ENCODE measurements around the gene HNF4A.

HNF4A gene

DNA sequence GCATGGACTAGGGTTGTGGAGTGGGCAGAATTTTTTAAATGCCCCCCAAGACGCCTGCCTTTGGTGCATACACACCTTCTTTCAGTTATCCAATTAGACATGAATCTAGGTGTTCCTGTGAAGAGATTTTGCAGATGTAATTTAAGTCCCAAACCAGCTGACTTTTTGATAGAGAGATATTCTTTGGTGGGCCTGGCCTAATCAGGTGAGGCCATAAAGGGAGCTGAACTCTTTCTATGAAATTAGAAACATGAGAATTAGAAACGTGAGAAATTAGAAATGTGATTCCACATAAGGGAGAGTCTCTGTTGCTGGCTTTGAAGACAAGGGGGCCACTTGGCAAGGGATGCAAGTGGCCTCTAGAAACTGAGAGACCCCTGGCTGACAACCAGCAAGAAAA lies 83.8 kb downstream of the HNF4A start:
- no peak for DNase-seq

DNA sequence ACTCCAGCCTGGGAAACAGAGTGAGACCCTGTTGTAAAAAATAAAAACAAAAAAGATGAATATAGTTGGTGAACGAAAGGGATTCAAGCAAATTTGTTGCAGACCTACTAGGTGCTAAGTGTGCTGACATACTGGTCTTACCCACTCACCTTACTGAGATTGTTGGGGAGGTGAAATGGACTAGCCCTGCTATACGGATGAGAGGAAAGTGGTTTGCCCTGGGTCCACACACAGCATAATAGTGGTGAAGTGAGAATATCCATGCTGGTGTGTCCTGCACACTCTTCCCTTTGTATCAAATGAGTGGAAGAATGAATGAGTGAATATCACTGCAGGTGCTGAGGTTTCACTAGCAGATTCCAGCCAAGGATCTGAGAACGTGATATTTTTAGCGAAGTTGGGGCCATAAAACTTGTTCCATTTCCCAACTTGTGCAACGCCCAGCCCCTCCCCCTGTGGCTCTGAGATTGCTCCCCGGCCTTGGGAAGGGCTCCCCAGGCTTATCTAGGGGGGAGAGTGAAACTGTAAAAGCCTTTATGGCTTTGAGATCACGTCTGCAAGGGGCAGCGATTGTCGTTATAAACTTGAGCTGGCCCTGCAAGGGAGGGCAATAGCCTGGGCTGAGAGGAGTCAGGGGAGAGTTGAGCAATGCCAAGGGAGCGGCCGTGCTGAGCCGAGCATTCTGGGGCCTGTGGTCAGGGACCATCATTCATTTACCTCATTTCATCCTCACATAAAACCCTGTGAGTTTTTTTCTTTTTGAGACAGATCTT lies 87.0 kb downstream of the HNF4A start:
- DNase-seq, result no peak

DNA sequence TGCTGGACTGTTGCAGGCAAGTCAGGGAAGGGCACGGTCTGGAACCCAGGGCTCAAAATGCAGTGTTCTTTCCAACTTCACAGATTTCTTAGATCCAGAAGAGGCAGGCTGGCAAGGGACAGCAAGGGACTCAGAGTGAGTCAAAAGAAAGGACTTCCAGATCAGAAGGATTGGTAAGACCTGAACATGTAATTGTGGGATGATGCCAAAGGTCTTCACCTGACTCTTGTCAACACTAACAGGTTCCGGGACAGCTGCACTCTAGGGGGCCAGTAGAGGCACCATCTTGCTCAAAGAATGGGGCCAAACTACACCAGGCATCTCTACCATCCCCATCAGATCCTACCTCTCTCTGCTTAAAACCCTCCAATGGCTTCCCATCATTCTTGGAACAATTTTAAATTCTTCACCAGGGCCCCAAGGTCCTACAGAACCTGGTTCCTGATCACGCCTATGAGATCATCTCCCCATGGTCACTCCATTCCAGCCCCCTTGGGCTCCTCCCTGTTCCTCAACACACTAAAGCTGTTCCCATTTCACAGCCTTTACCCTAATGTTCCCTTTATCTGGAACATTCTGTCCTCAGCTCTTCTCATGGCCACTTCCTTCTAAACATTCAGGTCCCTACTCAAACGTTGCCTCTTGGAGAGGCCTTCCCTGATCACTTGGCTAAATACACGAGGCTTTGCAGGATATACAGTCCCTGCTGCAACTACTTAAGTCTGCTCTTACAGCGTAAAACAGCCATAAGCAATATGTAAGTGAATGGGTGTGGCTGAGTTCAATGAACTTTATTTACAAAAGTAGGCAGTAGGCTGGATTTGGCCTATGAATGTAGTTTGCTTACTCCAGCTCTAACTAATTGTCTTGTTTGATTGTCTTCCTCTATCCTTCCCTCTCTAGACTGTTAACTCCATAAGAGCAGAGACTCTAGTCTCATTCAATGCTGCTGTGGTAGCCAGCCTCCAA lies 90.5 kb downstream of the HNF4A start:
- no peak for DNase-seq

DNA sequence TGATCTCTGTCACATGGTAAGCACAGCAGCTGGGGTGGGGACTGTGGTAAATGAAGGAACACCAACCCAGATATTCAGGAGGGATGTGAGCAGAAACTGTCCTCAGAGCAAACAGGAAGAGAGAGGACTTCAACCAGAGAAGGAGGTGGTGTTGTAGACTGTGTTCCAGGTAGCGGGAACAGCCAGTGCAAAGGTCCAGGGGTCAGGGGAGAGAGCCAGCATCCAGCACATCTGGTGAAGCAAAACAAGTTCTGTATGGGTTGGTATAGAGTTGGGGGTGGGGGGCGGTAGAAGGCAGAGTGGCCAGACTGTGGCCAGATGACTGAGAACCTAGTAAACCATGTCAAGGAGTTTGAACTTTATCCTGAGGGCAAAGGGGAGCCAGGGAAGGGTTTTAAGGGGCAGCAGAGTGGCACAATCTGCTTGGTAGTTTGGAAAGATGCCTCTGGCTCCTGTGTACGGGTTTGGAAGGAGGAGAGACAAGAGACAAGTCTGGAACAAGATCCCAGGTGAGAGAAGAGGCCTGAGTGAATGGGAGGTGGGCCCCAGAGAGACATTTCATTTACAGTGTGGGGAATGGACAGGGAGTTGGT lies 92.4 kb downstream of the HNF4A start:
- no peak for DNase-seq

DNA sequence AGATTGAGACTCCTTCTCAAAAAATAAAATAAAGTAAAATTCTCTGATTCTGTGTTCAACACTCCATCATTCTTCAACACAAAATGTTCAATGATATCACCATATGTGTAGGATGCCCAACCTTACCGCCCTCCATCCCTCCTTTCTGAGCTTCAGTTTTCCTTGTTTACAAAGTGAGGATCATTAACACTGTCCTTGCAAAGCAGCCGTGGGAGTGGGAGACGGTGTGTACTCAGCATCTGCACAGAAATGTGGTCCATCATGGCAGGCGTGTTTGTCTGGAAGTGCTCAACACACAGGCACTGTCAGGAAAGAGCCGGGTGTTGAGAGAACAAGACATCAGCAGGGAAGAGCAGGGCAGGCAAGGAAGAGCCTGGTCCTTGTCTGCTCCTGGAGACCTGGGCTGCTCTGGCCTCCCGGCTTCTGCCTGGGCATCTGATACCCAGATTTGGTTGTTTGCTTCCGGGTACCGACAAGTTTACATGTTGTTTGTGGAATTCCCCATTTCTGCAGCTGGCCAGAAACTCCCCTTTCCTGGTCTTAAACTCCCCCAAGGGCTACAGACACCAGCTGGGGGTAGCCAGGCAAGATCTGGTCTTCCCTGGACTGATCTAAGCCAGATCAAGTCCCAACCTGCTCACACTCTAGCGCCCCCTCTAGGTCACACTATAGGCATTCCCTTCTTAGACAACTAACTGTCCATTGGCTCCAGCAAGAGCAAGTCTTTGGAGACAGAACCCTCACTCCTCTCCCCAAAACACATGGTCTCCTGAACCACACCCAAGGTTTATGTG lies 93.5 kb downstream of the HNF4A start:
- no peak for DNase-seq

DNA sequence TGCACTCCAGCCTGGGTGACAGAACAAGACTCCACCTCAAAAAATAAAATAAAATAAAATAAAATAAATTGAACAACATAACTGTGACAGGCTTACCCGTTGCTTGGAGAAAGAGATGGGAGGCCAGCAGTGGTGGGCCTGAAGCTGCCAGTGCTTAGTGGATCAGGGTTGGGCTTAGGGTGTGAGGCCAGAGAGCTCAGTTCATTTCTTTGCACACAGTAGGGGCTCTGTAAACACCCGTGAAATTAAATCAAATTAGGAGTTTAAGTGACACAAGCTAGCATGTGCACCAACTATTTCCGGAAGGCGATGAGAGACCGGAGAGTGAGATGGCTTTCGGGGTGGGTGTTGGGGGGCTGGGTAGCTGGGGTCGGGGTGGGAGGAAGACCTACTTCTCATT lies 94.4 kb downstream of the HNF4A start:
- DNase-seq, result no peak

DNA sequence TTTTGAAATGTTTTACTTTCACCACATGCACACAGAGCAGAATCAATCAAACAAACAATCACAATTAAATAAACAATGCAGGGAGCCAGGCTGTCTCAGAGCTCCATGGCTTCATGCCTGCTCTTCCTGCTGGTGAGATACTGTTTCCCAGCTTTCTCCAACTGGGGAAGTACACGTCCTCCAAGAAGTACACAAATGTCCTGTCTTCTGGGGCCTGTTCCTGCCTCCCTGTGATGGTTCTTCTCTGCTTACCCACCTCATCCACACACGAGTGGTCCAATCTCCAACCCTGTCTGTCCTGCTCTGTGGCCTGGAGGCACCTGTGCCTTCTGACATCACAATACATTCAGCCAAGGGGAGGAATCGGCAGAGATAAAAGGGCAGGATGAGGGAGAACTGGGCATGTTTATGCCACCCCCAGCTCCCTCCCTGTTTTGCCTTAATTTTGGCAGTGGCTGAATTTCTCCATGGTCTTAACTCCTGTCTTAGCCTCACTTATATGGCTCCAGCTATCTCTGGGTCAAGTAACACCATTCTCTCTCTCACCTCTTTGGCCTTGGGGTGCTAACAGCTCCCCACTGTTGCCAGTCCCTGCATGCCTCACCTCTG lies 94.9 kb downstream of the HNF4A start:
- DNase-seq, result no peak

DNA sequence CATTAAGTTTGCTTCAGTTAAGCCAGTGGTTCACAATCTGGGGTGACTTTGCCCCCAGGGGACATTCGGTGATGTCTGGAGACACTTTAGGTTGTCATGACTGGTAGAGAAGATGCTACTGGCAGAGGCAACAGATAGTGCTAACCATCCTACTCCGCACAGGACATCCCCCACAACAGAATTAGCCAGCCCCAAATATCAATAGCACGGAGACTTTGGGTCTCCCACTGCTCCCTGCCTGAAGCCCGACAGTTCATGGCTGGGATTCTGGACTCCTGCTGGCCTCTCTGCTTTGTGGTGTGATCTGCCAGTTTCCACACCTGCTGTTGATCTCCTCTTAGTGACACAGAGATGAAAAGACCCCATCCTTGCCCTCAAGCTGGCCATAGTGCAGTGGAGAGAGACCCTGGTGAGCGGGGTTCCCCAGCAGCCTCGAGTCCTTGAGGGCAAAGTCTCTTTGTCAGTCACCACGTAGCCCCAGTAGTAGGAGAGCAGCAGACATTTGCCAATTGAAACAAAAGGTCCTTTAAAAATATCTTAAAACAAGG lies 95.5 kb downstream of the HNF4A start:
- DNase-seq, result no peak

DNA sequence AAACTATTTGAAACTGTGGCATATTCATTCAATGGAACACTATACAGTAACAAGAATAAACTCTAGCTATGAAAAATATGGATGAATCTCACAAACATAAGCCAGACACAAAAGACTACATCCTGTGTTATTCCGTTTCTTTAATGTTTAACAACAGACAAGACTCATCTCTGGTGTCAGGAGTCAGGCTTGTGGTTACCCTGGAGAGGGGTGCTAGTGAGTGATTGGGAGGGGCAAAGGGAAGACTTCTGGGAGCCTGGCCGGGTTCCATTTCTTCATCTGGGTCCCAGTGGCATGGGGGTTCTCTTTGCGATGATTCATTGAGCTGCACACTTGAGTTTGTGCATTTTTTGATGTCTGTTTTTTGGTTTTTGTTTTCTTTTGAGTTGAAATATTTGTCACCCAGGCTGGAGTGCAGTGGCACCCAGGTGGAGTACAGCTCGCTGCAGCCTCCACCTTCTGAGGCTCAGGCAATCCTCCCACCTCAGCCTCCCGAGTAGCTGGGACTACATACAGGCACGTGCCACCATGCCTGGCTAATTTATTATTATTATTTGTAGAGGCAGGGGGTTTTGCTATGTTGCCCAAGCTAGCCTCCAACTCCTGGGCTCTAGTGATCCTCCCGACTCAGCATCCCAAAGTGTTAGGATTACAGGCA lies 98.9 kb downstream of the HNF4A start:
- no peak for DNase-seq

DNA sequence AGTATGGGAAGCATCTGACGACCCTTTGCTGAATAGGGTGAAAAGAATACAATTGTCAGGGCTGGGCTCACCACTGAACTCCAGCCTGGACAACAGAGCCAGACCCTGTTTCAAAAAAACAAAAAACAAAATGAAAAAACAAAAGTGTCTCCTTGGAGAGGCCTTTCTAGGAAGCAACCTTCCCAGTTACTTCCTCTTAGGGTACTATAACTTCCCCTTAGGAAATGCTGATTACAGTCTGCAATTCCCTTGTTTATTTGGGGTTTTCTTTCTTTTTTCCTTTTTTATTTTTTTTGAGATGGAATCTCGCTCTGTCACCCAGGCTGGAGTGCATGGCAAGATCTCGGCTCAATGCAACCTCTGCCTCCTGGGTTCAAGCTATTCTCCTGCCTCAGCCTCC lies 99.6 kb downstream of the HNF4A start:
- DNase-seq, result no peak

DNA sequence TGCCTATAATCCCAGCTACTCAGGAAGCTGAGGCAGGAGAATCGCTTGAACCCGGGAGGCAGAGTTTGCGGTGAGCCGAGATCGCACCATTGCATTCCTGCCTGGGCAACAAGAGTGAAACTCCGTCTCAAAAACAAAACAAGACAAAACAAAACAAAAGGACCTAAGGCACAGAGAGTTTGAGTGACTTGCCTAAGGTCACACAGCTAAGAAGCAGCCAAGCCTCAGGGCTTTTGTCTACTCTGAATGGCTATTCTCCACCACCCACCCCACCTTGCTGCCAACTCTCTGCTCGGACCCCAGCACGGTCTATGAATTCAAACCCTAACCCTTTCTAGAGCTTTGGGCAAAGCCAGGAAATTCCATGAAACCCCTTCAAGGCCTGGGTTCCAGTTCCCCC lies 101.1 kb downstream of the HNF4A start:
- DNase-seq, result no peak

DNA sequence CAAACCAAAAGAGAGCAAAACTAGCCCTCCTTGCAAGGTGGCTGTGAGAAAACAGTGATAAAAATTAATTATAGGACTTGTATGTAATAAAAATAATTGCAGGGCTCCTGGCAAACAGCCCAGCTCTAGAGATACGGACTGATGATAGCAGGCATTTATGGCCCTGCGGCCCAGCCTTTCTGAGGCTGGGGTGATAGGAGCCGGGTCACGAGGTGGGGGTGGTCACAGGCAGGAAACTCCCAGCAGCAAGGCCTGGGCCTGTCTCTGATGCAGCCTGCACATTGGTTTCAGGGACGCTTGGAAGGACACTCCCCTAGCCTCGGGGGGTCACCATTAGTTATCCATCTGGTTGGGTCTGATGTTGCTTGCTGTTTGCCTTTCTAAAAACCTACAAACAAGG lies 101.5 kb downstream of the HNF4A start:
- no peak for DNase-seq

DNA sequence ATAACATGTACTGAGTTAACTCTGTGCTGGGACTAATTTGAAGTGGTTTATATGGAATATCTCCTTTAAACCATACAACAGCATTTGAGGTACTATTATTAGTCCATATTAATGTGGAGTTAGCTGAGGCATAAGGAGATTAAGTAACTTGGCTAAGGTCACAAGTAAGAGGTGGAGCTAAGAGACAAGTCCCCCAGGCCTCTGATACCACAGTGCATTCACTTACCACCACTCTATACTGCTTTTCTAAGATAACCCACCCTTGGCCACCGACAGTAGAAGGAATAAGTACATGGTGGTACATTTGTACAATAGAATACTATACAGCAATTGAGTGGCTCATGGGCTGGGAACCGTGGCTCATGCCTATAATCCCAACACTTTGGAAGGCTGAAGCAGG lies 103.8 kb downstream of the HNF4A start:
- DNase-seq, result no peak

DNA sequence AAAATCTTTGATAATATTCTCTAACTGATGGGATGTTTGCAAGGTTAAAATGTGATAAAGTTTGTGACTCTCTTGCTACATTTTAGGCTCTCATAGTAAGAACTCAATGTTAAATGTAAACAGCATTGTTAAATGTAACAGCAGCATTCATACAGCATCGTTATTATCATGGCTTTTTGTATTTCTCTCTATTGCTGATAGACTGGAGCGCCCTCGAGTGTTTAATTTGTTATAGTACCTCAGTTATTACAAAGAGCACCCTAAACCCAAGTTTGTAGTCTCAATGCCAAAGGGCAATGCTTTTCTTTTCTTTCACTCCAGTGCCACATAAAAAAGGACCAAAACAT lies 105.3 kb downstream of the HNF4A start:
- DNase-seq, result peak in 1 of 56 donors; percentile 2

DNA sequence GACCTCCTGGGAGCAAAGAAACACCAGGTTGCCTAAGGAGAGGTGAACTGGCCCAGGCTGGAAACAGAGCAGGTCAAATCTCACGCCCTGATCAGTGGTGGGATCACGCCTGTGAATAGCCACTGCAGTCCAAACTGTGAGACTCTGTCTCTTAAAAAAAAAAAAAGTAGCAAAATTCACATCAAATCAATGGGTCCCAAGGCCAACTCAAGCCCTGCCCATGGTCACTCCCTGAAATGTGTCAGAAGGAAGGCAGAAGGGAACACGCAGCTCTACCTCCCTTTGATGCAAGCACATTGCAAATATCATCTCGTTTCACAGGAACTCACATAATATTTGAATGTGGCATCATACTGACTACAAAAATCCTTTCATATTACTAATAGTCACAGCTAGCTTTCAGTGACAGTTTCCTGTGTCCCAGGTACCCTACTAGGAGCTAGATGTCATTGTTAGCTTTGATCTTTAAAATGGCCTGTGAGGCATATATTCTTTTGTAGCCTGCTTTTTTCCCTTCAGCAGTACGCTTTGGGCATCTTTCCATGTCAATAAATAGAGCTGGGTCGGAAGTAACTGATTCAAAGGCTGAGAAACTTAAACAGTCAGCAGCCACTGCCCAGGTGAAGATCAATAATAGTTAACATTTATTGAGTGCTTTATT lies 105.8 kb downstream of the HNF4A start:
- DNase-seq, result no peak

DNA sequence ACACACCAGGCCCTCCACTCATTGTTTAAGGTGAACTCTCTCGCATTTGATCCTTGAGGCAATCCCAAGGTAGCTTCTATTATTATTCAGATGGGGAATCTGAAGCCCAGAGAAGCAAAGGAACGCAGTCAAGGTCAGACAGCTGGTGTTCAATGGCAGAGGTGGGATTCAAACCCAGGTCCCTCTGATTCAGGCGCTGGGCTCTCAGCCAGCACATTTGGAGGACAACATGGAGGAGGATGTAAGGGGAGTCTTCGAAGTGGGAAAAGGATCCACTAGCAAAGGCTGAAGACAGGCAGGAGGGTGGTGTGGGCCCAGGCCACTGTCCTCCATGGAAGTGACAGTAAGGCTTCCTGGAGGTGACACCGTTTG lies 106.3 kb downstream of the HNF4A start:
- no peak for DNase-seq

DNA sequence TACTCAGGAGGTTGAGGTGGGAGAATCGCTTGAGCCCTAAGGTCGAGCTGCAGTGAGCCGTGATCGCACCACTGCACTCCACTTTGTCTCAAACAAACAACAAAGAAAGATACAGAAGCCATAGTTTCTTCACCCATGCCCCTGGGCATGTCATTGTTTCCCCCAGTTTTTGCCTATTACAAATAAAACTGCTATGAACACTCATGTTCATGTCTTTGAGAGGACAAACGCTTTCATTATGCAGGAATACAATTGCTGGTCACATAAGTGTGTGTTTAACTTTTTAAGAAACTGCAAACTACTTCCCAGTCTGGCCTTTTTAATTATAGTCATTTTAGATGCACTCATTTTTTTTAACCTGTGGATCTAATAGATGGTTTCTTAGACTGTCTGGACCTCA lies 108.0 kb downstream of the HNF4A start:
- DNase-seq, result no peak

DNA sequence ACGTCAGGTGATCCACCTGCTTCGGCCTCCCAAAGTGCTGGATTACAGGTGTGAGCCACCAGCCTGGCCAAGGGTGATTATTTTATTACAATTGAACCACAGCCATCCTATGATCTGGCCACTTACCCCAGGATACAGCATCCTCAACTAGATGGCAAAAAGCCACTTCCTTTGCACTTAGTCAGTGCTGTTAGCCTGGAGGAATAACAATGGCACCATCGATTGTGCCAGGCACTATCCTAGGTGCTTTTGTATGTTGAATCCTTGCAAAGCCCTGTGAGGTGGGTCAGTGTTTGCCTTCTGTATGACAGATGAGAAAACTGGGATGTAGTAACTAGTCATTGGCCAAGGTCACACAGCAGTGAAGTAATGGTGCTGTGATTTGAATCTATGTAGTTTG lies 109.0 kb downstream of the HNF4A start:
- DNase-seq, result no peak

DNA sequence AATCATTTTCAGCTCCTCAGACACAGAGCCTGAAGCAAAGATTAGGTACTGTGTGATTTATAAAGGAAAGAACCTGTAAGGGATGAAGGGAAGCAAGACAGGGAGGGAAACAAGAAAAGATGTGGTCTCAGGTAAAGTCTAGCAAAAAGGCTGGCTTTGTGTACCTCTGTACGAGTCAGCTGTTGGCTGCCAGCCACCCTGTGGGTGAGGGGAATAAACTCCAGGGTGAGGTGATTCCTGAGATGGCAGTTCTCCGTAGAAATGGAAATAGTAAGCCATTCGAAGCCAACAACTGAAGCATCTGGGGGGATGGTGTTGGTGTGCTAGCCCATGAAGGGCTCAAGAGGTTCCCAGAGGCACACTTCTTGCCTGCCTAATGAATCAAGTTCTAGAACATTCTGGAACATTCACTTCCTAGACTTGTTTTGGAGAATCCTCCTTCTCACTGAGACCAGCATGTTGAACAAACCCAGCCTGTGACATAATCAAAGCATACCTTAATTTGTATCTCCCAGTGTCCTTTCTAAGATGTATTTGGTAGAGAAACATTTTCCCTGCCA lies 109.6 kb downstream of the HNF4A start:
- no peak for DNase-seq

Data from nucleus accumbens (tissue), 56 donors.